Osteoblast (primary cell): ENCODE results near the gene TOR1B. TPM values are rescaled to one million over a fixed set of nuclear protein-coding genes. Genes with fewer than 3 reads are reported as not detected.
"Not testable (repeated sequence)": the region's sequence is repeated elsewhere in the genome, so short reads cannot be mapped to it uniquely, and the experiment has no call there.

Experiments used
- DNase-seq: peaks from one replicate; pipeline ENCODE4 v3.0.0; 2011; ENCODE audit warnings: low spot score, mixed read lengths; ENCODE audit not compliant: insufficient read length; ENCODE audit errors: missing footprints
- H2AFZ ChIP-seq: 2 replicates; pipeline ENCODE4 v1.6.0; 2011; ENCODE audit warnings: mild to moderate bottlenecking, low read length
- H3K27ac ChIP-seq: 2 replicates; pipeline ENCODE4 v1.5.1; 2011; ENCODE audit warnings: mild to moderate bottlenecking, low read depth, low read length, moderate library complexity
- H3K27me3 ChIP-seq: 2 replicates; pipeline ENCODE4 v1.6.0; 2012; ENCODE audit warnings: mild to moderate bottlenecking, control low read depth, inconsistent platforms, low read length, moderate library complexity; ENCODE audit not compliant: insufficient read depth
- H3K36me3 ChIP-seq: 2 replicates; pipeline ENCODE4 v1.5.1; 2011; ENCODE audit warnings: mild to moderate bottlenecking, low read length, control low read depth, moderate library complexity; ENCODE audit not compliant: insufficient read depth
- H3K4me1 ChIP-seq: 2 replicates; pipeline ENCODE4 v1.5.1; 2011; ENCODE audit warnings: mild to moderate bottlenecking, low read length, control low read depth, moderate library complexity; ENCODE audit not compliant: insufficient read depth
- H3K4me2 ChIP-seq: 2 replicates; pipeline ENCODE4 v1.6.0; 2011; ENCODE audit warnings: mild to moderate bottlenecking, low read length; ENCODE audit not compliant: insufficient read depth
- H3K4me3 ChIP-seq: fragments of 200-600 bp; sonication (generic); 3 replicates; pipeline ENCODE4 v1.5.1; 2012; ENCODE audit warnings: mild to moderate bottlenecking, low read length, inconsistent platforms; ENCODE audit not compliant: insufficient read depth
- H3K79me2 ChIP-seq: 2 replicates; pipeline ENCODE4 v1.6.0; 2012; ENCODE audit warnings: mild to moderate bottlenecking, low read length, control low read depth, inconsistent platforms; ENCODE audit not compliant: insufficient read depth
- H3K9me3 ChIP-seq: 2 replicates; pipeline ENCODE4 v1.5.1; 2011; ENCODE audit warnings: low read depth, low read length, control low read depth
- H4K20me1 ChIP-seq: 2 replicates; pipeline ENCODE4 v1.6.0; 2012; ENCODE audit warnings: mild to moderate bottlenecking, low read length, control low read depth; ENCODE audit not compliant: insufficient read depth
- CTCF ChIP-seq: IDR thresholded peaks from 2 replicates; pipeline ENCODE4 v1.5.1; 2011; ENCODE audit warnings: mild to moderate bottlenecking, low read depth, low read length, moderate library complexity; ENCODE audit errors: extremely low read depth
- total RNA-seq: library from RNA; depleted of rRNA; stranded (reverse); fragments of >200 nt; gene quantifications from 2 replicates; pipeline ENCODE4 v1.2.3, GENCODE V29; 2012

TOR1B gene
- total RNA-seq, 1 donor: 27.5 TPM

- Histone ChIP-seq H4K20me1 (no peaks in the 10 kb centered on the region), H3K4me1 (peaks cover 30% of the 10 kb centered on the region), H3K4me3 (peak overlapping the region; percentile 36), H3K27ac (peak overlapping the region; percentile 96), H3K9me3 (no peaks in the 10 kb centered on the region), H2AFZ (peak overlapping the region; percentile 45), H3K4me2 (peak overlapping the region; percentile 62), H3K36me3 (no peaks in the 10 kb centered on the region), H3K27me3 (no peaks in the 10 kb centered on the region), H3K79me2 (no peaks in the 10 kb centered on the region)
- DNase-seq: peak; percentile 91
- no peak for TF ChIP-seq CTCF
Measured at GRCh38 chr9:129761901-129762369, 41.0 kb upstream of the TOR1B start.

DNA sequence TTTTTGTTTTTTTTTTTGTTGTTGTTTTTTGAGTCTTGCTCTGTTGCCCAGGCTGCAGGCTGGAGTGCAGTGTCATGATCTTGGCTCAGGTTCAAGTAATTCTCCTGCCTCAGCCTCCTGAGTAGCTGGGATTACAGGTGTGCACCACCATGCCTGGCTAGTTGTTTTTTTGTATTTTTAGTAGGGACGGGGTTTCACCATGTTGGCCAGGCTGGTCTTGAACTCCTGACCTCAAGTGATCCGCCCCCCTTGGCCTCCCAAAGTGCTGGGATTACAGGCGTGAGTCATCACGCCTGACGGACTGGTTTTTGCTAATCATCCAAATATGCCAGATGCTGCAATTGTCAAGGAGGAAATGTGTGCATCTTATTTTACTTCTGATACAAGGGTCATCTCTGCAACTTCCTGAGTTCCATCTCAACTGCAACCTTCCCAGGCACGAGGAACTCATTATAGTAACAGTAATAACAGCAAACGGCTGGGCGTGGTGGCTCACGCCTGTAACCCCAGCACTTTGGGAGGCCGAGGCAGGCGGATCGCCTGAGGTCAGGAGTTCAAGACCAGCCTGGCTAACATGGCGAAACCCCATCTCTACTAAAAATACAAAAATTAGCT is 40.5 kb upstream of the TOR1B start:
- H3K27ac ChIP-seq: peak overlapping the region; percentile 96
- H4K20me1 ChIP-seq, H3K79me2 ChIP-seq, H3K9me3 ChIP-seq, H3K27me3 ChIP-seq, H2AFZ ChIP-seq, H3K36me3 ChIP-seq: not testable (repeated sequence)
- peak overlapping the region; percentile 36 for H3K4me3 ChIP-seq
- DNase-seq: peak; percentile 83
- H3K4me2 ChIP-seq: peak overlapping the region; percentile 62
- peaks cover 30% of the 10 kb centered on the region for H3K4me1 ChIP-seq

DNA sequence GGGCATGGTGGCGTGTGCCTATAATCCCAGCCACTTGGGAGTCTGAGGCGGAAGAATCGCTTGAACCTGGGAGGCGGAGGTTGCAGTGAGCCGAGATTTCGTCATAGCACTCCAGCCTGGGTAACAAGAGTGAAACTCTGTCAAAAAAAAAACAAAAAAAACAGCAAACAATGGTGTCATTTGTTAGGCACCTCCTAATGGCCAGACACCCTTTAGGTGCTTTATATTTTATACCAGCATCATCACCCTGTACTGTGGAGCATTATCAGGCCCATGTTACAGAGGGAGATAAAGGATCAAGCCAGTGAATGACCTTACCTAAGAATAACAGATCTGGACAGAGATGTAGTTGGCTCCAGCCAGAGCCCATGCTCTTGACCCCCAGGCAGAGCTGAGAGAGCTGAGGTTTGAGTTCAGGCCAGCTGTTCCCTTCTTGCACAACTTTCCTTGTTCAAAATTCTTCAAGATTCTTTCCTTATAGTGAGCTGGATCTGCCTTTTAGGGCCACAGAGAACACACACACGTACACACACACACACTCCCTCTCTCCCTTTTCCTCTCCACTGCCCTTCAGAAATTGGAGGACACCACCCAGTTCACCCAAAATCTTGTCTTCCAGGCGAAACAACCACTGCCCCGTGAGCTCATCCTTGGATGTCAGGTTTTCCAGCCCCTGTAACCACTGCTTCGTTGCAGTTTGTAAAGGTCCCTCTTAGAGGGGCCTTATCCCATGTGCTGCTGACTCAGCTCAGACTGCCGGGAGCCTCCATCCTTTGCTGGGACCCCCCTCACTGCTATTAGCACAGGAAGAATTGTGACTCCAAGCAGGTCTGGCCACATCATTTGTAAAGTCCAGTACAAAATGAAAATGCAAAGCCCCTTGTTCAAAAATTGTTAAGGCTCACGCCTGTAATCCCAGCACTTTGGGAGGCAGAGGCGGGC is 39.7 kb upstream of the TOR1B start:
- H3K4me1 ChIP-seq: peaks cover 30% of the 10 kb centered on the region
- H2AFZ ChIP-seq: peak overlapping the region; percentile 83

DNA sequence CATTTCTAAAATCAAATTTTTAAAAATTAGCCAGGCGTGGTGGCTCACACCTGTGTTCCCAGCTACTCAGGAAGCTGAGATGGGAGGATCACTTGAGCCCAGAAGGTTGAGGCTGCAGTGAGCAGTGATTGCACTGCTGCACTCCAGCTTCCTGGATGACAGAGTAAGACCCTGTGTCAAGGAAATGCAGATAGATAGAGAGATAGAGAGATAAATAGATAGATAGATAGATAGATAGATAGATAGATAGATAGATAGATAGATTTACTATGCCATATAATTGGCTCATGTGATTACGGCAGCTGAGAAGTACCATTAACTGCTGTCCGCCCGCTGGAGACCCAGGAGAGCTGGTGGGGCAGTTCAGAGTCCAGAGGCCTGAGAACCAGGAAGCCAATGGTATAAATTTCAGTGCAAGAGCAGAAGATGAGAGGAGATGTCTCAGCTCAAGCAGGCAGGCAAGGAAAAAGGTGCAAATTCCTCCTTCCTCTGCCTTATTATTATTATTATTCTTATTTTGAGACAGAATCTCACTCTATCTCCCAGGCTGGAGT is 37.1 kb upstream of the TOR1B start:
- Histone ChIP-seq H3K4me1 (peaks cover 30% of the 10 kb centered on the region), H3K4me2 (no peak overlapping the region), H3K79me2 (no peaks in the 10 kb centered on the region), H3K27me3 (no peaks in the 10 kb centered on the region), H4K20me1 (no peaks in the 10 kb centered on the region), H3K36me3 (no peaks in the 10 kb centered on the region), H3K4me3 (no peak overlapping the region), H2AFZ (no peak overlapping the region), H3K27ac (no peak overlapping the region), H3K9me3 (no peaks in the 10 kb centered on the region)
- TF ChIP-seq CTCF: no peak
- no peak for DNase-seq

More for the DNA sequence above, 39.7 kb upstream of the TOR1B start:
- Histone ChIP-seq H3K79me2 (no peaks in the 10 kb centered on the region), H4K20me1 (no peaks in the 10 kb centered on the region), H3K4me2 (peak overlapping the region; percentile 62), H3K27me3 (no peaks in the 10 kb centered on the region), H3K9me3 (no peaks in the 10 kb centered on the region), H3K36me3 (no peaks in the 10 kb centered on the region), H3K4me3 (no peak overlapping the region), H3K27ac (peak overlapping the region; percentile 96)
- peak; percentile 56 for DNase-seq
- no peak for TF ChIP-seq CTCF
